Nephron progenitor cell (in vitro differentiated cells): ENCODE results near the gene CNTN5.
A peak's percentile ranks its signal among the peaks of the same experiment; 100 is the strongest.

Source experiments
- DNase-seq: peaks from one replicate; pipeline ENCODE4 v3.0.0; 2021
- H3K27ac Mint-ChIP-seq: 2 replicates; pipeline ENCODE4 v1.8.0; 2021; ENCODE audit warnings: mild to moderate bottlenecking, moderate library complexity, mixed read lengths
- H3K27me3 Mint-ChIP-seq: 2 replicates; pipeline ENCODE4 v1.8.0; 2021; ENCODE audit warnings: mild to moderate bottlenecking, low read depth, mixed read lengths; ENCODE audit not compliant: poor library complexity
- H3K36me3 Mint-ChIP-seq: 2 replicates; pipeline ENCODE4 v1.8.0; 2021; ENCODE audit warnings: low read depth, mixed read lengths
- H3K4me1 Mint-ChIP-seq: 2 replicates; pipeline ENCODE4 v1.8.0; 2021; ENCODE audit warnings: mixed read lengths
- H3K4me3 Mint-ChIP-seq: 2 replicates; pipeline ENCODE4 v1.8.0; 2021; ENCODE audit warnings: mild to moderate bottlenecking, moderate library complexity, mixed read lengths
- H3K9me3 Mint-ChIP-seq: 2 replicates; pipeline ENCODE4 v1.8.0; 2021; ENCODE audit warnings: mild to moderate bottlenecking, moderate library complexity, mixed read lengths
- CTCF ChIP-seq: fragments of 200-600 bp; sonication (generic); IDR thresholded peaks from 2 replicates; pipeline ENCODE4 v1.5.0; 2021; ENCODE audit warnings: antibody characterized with exemption

Gene CNTN5

DNA sequence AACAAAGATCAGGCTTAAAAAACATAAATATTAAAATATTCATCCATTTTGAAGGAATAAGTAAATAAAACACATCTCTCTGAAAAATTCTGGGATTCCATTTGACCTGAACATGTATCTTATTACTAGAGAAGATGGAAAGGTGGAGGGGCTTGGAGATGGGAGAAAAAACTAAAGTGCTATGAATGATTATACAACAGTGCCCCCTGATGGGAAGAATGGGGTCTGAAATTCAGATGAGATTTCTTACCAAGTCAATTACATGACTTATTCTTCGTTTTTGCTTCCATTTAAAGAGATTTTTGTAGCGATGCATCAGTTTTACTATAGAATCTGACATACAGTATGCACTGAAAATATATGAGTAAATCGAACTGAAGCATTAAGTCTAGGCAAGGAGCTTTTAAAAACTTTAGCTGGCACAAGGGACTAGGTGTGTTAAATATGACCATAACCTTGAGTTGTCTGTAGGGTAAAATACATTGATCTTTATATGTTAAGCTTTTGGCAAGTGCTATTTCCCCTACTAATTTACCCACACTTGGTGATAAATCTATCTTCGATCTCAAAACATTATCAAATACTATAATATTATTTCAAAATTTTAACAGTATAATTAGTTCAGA is 718.8 kb downstream of the CNTN5 start:
- H3K9me3 Mint-ChIP-seq, result no peaks in the 10 kb centered on the region
- H3K27me3 Mint-ChIP-seq, result peaks cover 2% of the 10 kb centered on the region
- H3K36me3 Mint-ChIP-seq, result no peaks in the 10 kb centered on the region
- peak; percentile 74 for TF ChIP-seq CTCF
- DNase-seq, result peak; percentile 36
- H3K27ac Mint-ChIP-seq, result no peak overlapping the region
- no peaks in the 10 kb centered on the region for H3K4me1 Mint-ChIP-seq
- no peak overlapping the region for H3K4me3 Mint-ChIP-seq

- H3K36me3 Mint-ChIP-seq, result no peaks in the 10 kb centered on the region
- no peak overlapping the region for H3K27ac Mint-ChIP-seq
- no peak for DNase-seq
- H3K9me3 Mint-ChIP-seq, result no peaks in the 10 kb centered on the region
- no peak overlapping the region for H3K4me3 Mint-ChIP-seq
- H3K4me1 Mint-ChIP-seq, result no peaks in the 10 kb centered on the region
- no peak for TF ChIP-seq CTCF
- no peaks in the 10 kb centered on the region for H3K27me3 Mint-ChIP-seq
These were observed 721.8 kb downstream of the CNTN5 start for GRCh38 chr11:99742501-99742900.

DNA sequence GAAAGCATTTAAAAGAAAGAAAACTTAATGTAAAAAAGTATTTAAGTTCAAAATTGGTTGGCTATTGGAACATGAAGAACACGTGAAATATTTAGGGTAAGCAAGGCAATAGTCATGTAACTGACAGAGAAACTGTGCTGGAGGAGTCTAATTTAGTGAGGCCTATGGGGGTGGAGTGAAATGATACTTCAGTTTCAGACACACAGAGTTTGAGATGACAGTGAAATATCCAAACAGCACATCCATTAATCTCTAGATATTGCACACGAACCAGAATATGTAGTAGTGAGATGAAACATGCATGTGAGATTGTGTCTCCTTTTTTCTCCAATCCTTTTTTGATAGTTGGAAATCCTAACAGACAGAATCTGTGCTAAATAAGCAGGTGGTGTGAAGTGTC is 739.0 kb downstream of the CNTN5 start:
- H3K27me3 Mint-ChIP-seq, result no peaks in the 10 kb centered on the region
- H3K9me3 Mint-ChIP-seq, result no peaks in the 10 kb centered on the region
- no peaks in the 10 kb centered on the region for H3K36me3 Mint-ChIP-seq
- TF ChIP-seq CTCF, result no peak
- H3K27ac Mint-ChIP-seq, result no peak overlapping the region
- no peak for DNase-seq
- H3K4me3 Mint-ChIP-seq, result no peak overlapping the region
- H3K4me1 Mint-ChIP-seq, result no peaks in the 10 kb centered on the region

- H3K4me1 Mint-ChIP-seq, result no peaks in the 10 kb centered on the region
- H3K4me3 Mint-ChIP-seq, result no peak overlapping the region
- H3K27ac Mint-ChIP-seq, result no peak overlapping the region
- no peaks in the 10 kb centered on the region for H3K36me3 Mint-ChIP-seq
- DNase-seq, result no peak
- no peak for TF ChIP-seq CTCF
- H3K27me3 Mint-ChIP-seq, result peaks cover 3% of the 10 kb centered on the region
- no peaks in the 10 kb centered on the region for H3K9me3 Mint-ChIP-seq
These were observed 746.1 kb downstream of the CNTN5 start for GRCh38 chr11:99766811-99767210.

DNA sequence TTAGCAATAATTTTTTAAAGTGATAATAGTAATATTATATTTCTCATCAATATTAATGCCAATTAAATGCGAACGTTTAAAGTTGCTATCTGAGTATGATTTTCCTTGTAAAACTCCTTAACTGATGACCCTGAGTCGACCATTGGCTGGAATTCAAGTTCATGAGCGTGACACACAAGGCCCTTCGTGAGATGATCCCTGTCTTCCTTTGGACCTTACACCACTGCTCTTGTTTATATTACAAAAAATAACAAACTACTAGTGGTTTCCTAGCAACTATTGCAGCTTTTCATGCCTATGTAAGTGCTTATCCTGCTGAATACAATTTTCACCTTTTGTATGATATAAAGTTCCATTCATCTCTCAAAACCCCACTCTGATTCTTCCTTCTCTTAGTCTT is 752.9 kb downstream of the CNTN5 start:
- H3K27me3 Mint-ChIP-seq, result peaks cover 2% of the 10 kb centered on the region
- DNase-seq, result no peak
- no peaks in the 10 kb centered on the region for H3K4me1 Mint-ChIP-seq
- no peaks in the 10 kb centered on the region for H3K36me3 Mint-ChIP-seq
- no peaks in the 10 kb centered on the region for H3K9me3 Mint-ChIP-seq
- no peak for TF ChIP-seq CTCF
- no peak overlapping the region for H3K27ac Mint-ChIP-seq
- H3K4me3 Mint-ChIP-seq, result no peak overlapping the region

DNA sequence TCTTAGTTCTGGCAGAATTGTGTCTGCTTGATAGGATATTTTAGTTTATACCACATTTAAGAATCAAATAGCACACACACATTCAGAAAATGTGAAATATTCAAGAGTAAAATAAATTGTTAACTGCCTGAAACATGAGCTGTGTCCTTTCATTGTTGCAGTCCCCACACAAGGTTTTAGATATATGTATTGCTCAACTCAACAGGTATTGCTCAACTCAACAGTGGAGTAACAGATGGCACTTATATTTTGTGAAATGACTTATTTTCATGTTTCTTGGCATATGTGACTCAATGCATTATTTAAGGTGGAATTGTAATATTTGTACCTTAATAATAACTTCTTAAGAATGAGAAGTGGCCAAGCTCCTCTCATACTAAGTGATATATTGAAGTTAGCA is 760.3 kb downstream of the CNTN5 start:
- no peaks in the 10 kb centered on the region for H3K27me3 Mint-ChIP-seq
- no peaks in the 10 kb centered on the region for H3K4me1 Mint-ChIP-seq
- no peak for DNase-seq
- no peak overlapping the region for H3K4me3 Mint-ChIP-seq
- H3K27ac Mint-ChIP-seq, result no peak overlapping the region
- H3K9me3 Mint-ChIP-seq, result peaks cover 14% of the 10 kb centered on the region
- no peaks in the 10 kb centered on the region for H3K36me3 Mint-ChIP-seq
- TF ChIP-seq CTCF, result no peak
